Neuron (in vitro differentiated cells): ENCODE results near the gene MBD3.
A peak's percentile ranks its signal among the peaks of the same experiment; 100 is the strongest.

Experiments used
- H2AFZ ChIP-seq: one replicate; pipeline ENCODE4 v1.6.1; 2013; ENCODE audit warnings: low read depth, mild to moderate bottlenecking, inconsistent platforms, low read length, moderate library complexity
- H3K27me3 ChIP-seq: one replicate; pipeline ENCODE4 v1.6.1; 2013; ENCODE audit warnings: low read length; ENCODE audit not compliant: insufficient read depth
- H3K36me3 ChIP-seq: one replicate; pipeline ENCODE4 v1.6.1; 2013; ENCODE audit warnings: low read length; ENCODE audit not compliant: insufficient read depth
- H3K4me1 ChIP-seq: one replicate; pipeline ENCODE4 v1.6.1; 2013; ENCODE audit warnings: low read length; ENCODE audit not compliant: insufficient read depth
- H3K4me3 ChIP-seq: 2 replicates; pipeline ENCODE4 v1.5.1; 2013; ENCODE audit warnings: mild to moderate bottlenecking, low read length, moderate library complexity
- H3K9me3 ChIP-seq: one replicate; pipeline ENCODE4 v1.6.1; 2013; ENCODE audit warnings: low read length

MBD3 gene

GRCh38 chr19:1602091-1602707, 9.5 kb upstream of the MBD3 start:
- H3K36me3 ChIP-seq, result peaks cover 24% of the 10 kb centered on the region

GRCh38 chr19:1601613-1602064, 9.0 kb upstream of the MBD3 start:
- peaks cover 29% of the 10 kb centered on the region for H3K36me3 ChIP-seq
- H3K4me1 ChIP-seq, result peaks cover 20% of the 10 kb centered on the region
- H2AFZ ChIP-seq, result no peak overlapping the region
- no peaks in the 10 kb centered on the region for H3K27me3 ChIP-seq
- H3K9me3 ChIP-seq, result no peaks in the 10 kb centered on the region
- no peak overlapping the region for H3K4me3 ChIP-seq

More at GRCh38 chr19:1602091-1602707, 9.5 kb upstream of the MBD3 start:
- peaks cover 20% of the 10 kb centered on the region for H3K4me1 ChIP-seq
- H2AFZ ChIP-seq, result no peak overlapping the region
- H3K4me3 ChIP-seq, result no peak overlapping the region
- H3K27me3 ChIP-seq, result no peaks in the 10 kb centered on the region
- H3K9me3 ChIP-seq, result no peaks in the 10 kb centered on the region

GRCh38 chr19:1599460-1599846, 6.8 kb upstream of the MBD3 start:
- H2AFZ ChIP-seq, result no peak overlapping the region
- no peaks in the 10 kb centered on the region for H3K27me3 ChIP-seq
- H3K4me3 ChIP-seq, result no peak overlapping the region
- no peaks in the 10 kb centered on the region for H3K9me3 ChIP-seq
- H3K36me3 ChIP-seq, result peaks cover 34% of the 10 kb centered on the region
- H3K4me1 ChIP-seq, result peaks cover 11% of the 10 kb centered on the region

- Histone ChIP-seq H3K4me1 (peaks cover 6% of the 10 kb centered on the region), H3K27me3 (no peaks in the 10 kb centered on the region), H3K36me3 (peaks cover 37% of the 10 kb centered on the region), H3K9me3 (no peaks in the 10 kb centered on the region), H3K4me3 (no peak overlapping the region), H2AFZ (no peak overlapping the region)
Measured at GRCh38 chr19:1598777-1599459, 6.3 kb upstream of the MBD3 start.

GRCh38 chr19:1593501-1593772, 772 bp upstream of the MBD3 start:
- Histone ChIP-seq H3K4me3 (no peak overlapping the region), H2AFZ (no peak overlapping the region), H3K36me3 (peaks cover 23% of the 10 kb centered on the region), H3K9me3 (no peaks in the 10 kb centered on the region), H3K27me3 (no peaks in the 10 kb centered on the region), H3K4me1 (peaks cover 18% of the 10 kb centered on the region)

GRCh38 chr19:1592024-1592754, 476 bp downstream of the MBD3 start:
- H3K27me3 ChIP-seq, result no peaks in the 10 kb centered on the region
- H3K4me3 ChIP-seq, result peak overlapping the region; percentile 99
- peaks cover 18% of the 10 kb centered on the region for H3K4me1 ChIP-seq
- peaks cover 3% of the 10 kb centered on the region for H3K9me3 ChIP-seq
- H3K36me3 ChIP-seq, result peaks cover 14% of the 10 kb centered on the region
- no peak overlapping the region for H2AFZ ChIP-seq

GRCh38 chr19:1591421-1592023, 1.1 kb downstream of the MBD3 start:
- peaks cover 7% of the 10 kb centered on the region for H3K36me3 ChIP-seq
- H3K27me3 ChIP-seq, result no peaks in the 10 kb centered on the region
- peak overlapping the region; percentile 99 for H3K4me3 ChIP-seq
- peaks cover 3% of the 10 kb centered on the region for H3K9me3 ChIP-seq
- no peak overlapping the region for H2AFZ ChIP-seq
- peaks cover 18% of the 10 kb centered on the region for H3K4me1 ChIP-seq

GRCh38 chr19:1590641-1591397, 1.8 kb downstream of the MBD3 start:
- Histone ChIP-seq H3K9me3 (peaks cover 9% of the 10 kb centered on the region), H2AFZ (no peak overlapping the region), H3K4me3 (peak overlapping the region; percentile 99), H3K4me1 (peaks cover 18% of the 10 kb centered on the region), H3K27me3 (no peaks in the 10 kb centered on the region), H3K36me3 (peaks cover 12% of the 10 kb centered on the region)

- Histone ChIP-seq H3K4me3 (no peak overlapping the region), H2AFZ (no peak overlapping the region), H3K9me3 (peaks cover 15% of the 10 kb centered on the region), H3K4me1 (peaks cover 13% of the 10 kb centered on the region), H3K27me3 (no peaks in the 10 kb centered on the region), H3K36me3 (peaks cover 31% of the 10 kb centered on the region)
Measured at GRCh38 chr19:1587872-1588271, 4.8 kb downstream of the MBD3 start.

GRCh38 chr19:1585243-1585580, 7.5 kb downstream of the MBD3 start:
- Histone ChIP-seq H3K36me3 (peaks cover 52% of the 10 kb centered on the region), H3K27me3 (no peaks in the 10 kb centered on the region), H3K4me1 (peaks cover 2% of the 10 kb centered on the region), H3K4me3 (no peak overlapping the region), H2AFZ (no peak overlapping the region), H3K9me3 (peaks cover 15% of the 10 kb centered on the region)

- Histone ChIP-seq H3K9me3 (peaks cover 15% of the 10 kb centered on the region), H3K36me3 (peaks cover 58% of the 10 kb centered on the region), H3K27me3 (no peaks in the 10 kb centered on the region), H3K4me3 (no peak overlapping the region), H3K4me1 (no peaks in the 10 kb centered on the region), H2AFZ (no peak overlapping the region)
Measured at GRCh38 chr19:1584500-1585242, 8.0 kb downstream of the MBD3 start.

GRCh38 chr19:1582201-1582600, 10.5 kb downstream of the MBD3 start:
- Histone ChIP-seq H3K9me3 (peaks cover 12% of the 10 kb centered on the region), H3K27me3 (no peaks in the 10 kb centered on the region), H3K4me3 (no peak overlapping the region), H2AFZ (no peak overlapping the region), H3K36me3 (peaks cover 75% of the 10 kb centered on the region), H3K4me1 (no peaks in the 10 kb centered on the region)
